Ovary (tissue), 3 donors: ENCODE measurements around the gene FASTK.

ENCODE experiments used
- CTCF ChIP-seq, 3 donors: fragments of 450-650 bp in 2 of 3; fragments of 200-600 bp in 1 of 3; IDR thresholded peaks; one replicate each; pipeline versions ENCODE4 v1.5.1 to v1.8.0; 2016 to 2022; ENCODE audit warnings: antibody characterized with exemption in 3 of 3, mild to moderate bottlenecking in 1 of 3
- EP300 ChIP-seq: sonication (generic); formaldehyde crosslinking; IDR thresholded peaks from one replicate; pipeline ENCODE4 v1.6.1; 2017; ENCODE audit warnings: antibody characterized with exemption
- donor health status: DM: no; HTN: no; CAD: no.

GRCh38 chr7:151045967-151046366 lies 34.6 kb downstream of the FASTK start:
- no peak for TF ChIP-seq CTCF (IDR thresholded peaks at IDR 0.05)
- no peak for TF ChIP-seq EP300
